ENCODE data around the gene HOXB8.
A peak's percentile ranks its signal among the peaks of the same experiment; 100 is the strongest.

HOXB8 gene

GRCh38 chr17:48567209-48567608 lies 47.9 kb downstream of the HOXB8 start:
- DNase-seq (ENCODE audit: extremely low spot score) = no peak
- CTCF ChIA-PET = interaction anchor here (1.2 to 1.8 kb wide), 2 partner anchors 20 to 66 kb away, joined by 3 to 8 read pairs; no protein-coding TSS in a partner anchor
- POLR2A ChIA-PET = interaction anchor here (1.2 to 3.0 kb wide), 5 partner anchors 9 to 21 kb away, joined by 4 to 12 read pairs (median 5); no protein-coding TSS in a partner anchor

GRCh38 chr17:48566717-48567116 lies 48.4 kb downstream of the HOXB8 start:
- TF ChIP-seq ARNT (IDR thresholded peaks at IDR 0.05) (no peak), PKNOX1 (IDR thresholded peaks at IDR 0.05) (no peak), FOXM1 (IDR thresholded peaks at IDR 0.05; ENCODE audit: borderline replicate concordance) (no peak), L3MBTL2 (conservative IDR thresholded peaks at IDR 0.05) (no peak), FOXA1 (IDR thresholded peaks at IDR 0.05) (no peak), BHLHE40 (IDR thresholded peaks at IDR 0.05; ENCODE audit: borderline replicate concordance) (no peak), CTBP1 (IDR thresholded peaks at IDR 0.05; ENCODE audit: borderline replicate concordance) (no peak), SP1 (IDR thresholded peaks at IDR 0.05) (no peak), NFRKB (IDR thresholded peaks at IDR 0.05) (no peak), FOXK2 (IDR thresholded peaks at IDR 0.05) (no peak), HDGF (IDR thresholded peaks at IDR 0.05; ENCODE audit: borderline replicate concordance) (no peak), LEF1 (IDR thresholded peaks at IDR 0.05; ENCODE audit: borderline replicate concordance) (no peak), ELF4 (IDR thresholded peaks at IDR 0.05) (no peak), SUZ12 (IDR thresholded peaks at IDR 0.05) (no peak), TARDBP (IDR thresholded peaks at IDR 0.05) (no peak)
- CTCF ChIA-PET = interaction anchor here (1.8 kb wide), 1 partner anchor 66 kb away, joined by 8 read pairs; no protein-coding TSS in a partner anchor
- DNase-seq (ENCODE audit: extremely low spot score) = no peak
- POLR2A ChIA-PET = interaction anchor here (1.2 to 3.0 kb wide), 5 partner anchors 9 to 22 kb away, joined by 4 to 12 read pairs (median 5); no protein-coding TSS in a partner anchor

More at GRCh38 chr17:48567209-48567608, 47.9 kb downstream of the HOXB8 start:
- no peak for TF ChIP-seq NFRKB (IDR thresholded peaks at IDR 0.05)
- TF ChIP-seq PKNOX1 (IDR thresholded peaks at IDR 0.05) = peak; percentile 26; the same call in 1 of the 2 replicates

GRCh38 chr17:48565925-48566710 lies 49.0 kb downstream of the HOXB8 start:
- POLR2A ChIA-PET = interaction anchor here (1.2 to 3.0 kb wide), 5 partner anchors 9 to 22 kb away, joined by 4 to 12 read pairs (median 5); no protein-coding TSS in a partner anchor
- CTCF ChIA-PET = interaction anchor here (1.8 kb wide), 1 partner anchor 65 kb away, joined by 8 read pairs; no protein-coding TSS in a partner anchor
- DNase-seq (ENCODE audit: extremely low spot score) = no peak
- TF ChIP-seq FOXM1 (IDR thresholded peaks at IDR 0.05; ENCODE audit: borderline replicate concordance) = no peak
- no peak for TF ChIP-seq FOXA1 (IDR thresholded peaks at IDR 0.05)

- POLR2A ChIA-PET = no interaction called here
- DNase-seq (ENCODE audit: extremely low spot score) = no peak
- CTCF ChIA-PET = no interaction called here
- no peak for TF ChIP-seq SP1 (IDR thresholded peaks at IDR 0.05)
- TF ChIP-seq CTBP1 (IDR thresholded peaks at IDR 0.05; ENCODE audit: borderline replicate concordance) = no peak
- TF ChIP-seq ELF4 (IDR thresholded peaks at IDR 0.05) = no peak
- no peak for TF ChIP-seq L3MBTL2 (conservative IDR thresholded peaks at IDR 0.05)
- no peak for TF ChIP-seq FOXA1 (IDR thresholded peaks at IDR 0.05)
- TF ChIP-seq ARNT (IDR thresholded peaks at IDR 0.05) = no peak
- TF ChIP-seq PKNOX1 (IDR thresholded peaks at IDR 0.05) = no peak
- TF ChIP-seq SUZ12 (IDR thresholded peaks at IDR 0.05) = no peak
- TF ChIP-seq FOXM1 (IDR thresholded peaks at IDR 0.05; ENCODE audit: borderline replicate concordance) = no peak
- no peak for TF ChIP-seq HDGF (IDR thresholded peaks at IDR 0.05; ENCODE audit: borderline replicate concordance)
- TF ChIP-seq FOXK2 (IDR thresholded peaks at IDR 0.05) = no peak
- no peak for TF ChIP-seq LEF1 (IDR thresholded peaks at IDR 0.05; ENCODE audit: borderline replicate concordance)
- TF ChIP-seq TARDBP (IDR thresholded peaks at IDR 0.05) = no peak
- TF ChIP-seq ZNF384 (IDR thresholded peaks at IDR 0.05) = no peak
- no peak for TF ChIP-seq BHLHE40 (IDR thresholded peaks at IDR 0.05; ENCODE audit: borderline replicate concordance)
- no peak for TF ChIP-seq NFRKB (IDR thresholded peaks at IDR 0.05)
Measured at GRCh38 chr17:48565022-48565554, 50.0 kb downstream of the HOXB8 start.

- ChIA-PET CTCF (no interaction called here), POLR2A (no interaction called here)
- TF ChIP-seq PKNOX1 (IDR thresholded peaks at IDR 0.05) = no peak
- TF ChIP-seq BHLHE40 (IDR thresholded peaks at IDR 0.05; ENCODE audit: borderline replicate concordance) = no peak
- no peak for DNase-seq (ENCODE audit: extremely low spot score)
Measured at GRCh38 chr17:48564188-48565021, 50.7 kb downstream of the HOXB8 start.
